ENCODE data around the gene YTHDC1. TPM values are rescaled to one million over a fixed set of nuclear protein-coding genes. Genes with fewer than 3 reads are reported as not detected.

The YTHDC1 gene
- total RNA-seq, 4 donors from 2014 or later = 47.2 to 146 (median 64.0) TPM

DNA sequence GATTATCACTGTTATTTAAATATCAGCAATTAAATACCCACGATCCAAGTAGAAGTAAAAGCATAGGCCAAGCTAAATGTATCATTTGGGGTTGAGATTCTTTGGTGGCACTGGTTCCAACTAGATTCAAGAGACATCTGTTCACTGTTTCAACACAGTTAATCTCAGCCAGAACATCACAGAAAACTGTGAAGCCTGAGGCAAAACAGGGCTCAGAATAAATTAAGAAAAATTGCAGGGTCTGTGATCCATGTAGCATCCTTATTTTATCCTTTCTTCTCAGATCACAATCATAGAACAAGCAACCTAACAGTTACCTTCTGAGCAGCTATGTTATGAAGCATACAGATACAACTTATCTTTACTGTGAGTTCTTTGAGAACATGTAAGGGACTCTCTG lies 23.7 kb downstream of the YTHDC1 start:
- H3K9me3 ChIP-seq = no peaks in the 10 kb centered on the region
- TF ChIP-seq POLR2A (IDR thresholded peaks at IDR 0.05) (no peak), POLR2AphosphoS5 (IDR thresholded peaks at IDR 0.05) (no peak), EP300 (IDR thresholded peaks at IDR 0.05) (no peak)
- peaks cover 66% of the 10 kb centered on the region for H3K36me3 ChIP-seq
- H3K4me1 ChIP-seq = no peaks in the 10 kb centered on the region
- no peak overlapping the region for H3K27ac ChIP-seq
- H3K27me3 ChIP-seq = no peaks in the 10 kb centered on the region
- H3K4me3 ChIP-seq = no peak overlapping the region
- DNase-seq (ENCODE audit: low spot score in 2 of 2) = no peak
- WGBS = 69% methylated on average over 1 of the region's 1 CpG

GRCh38 chr4:68324519-68325262 lies 25.2 kb downstream of the YTHDC1 start:
- WGBS = 83% methylated on average over 4 of the region's 4 CpGs
- DNase-seq (ENCODE audit: low spot score in 2 of 2) = no peak
- H3K9me3 ChIP-seq = no peaks in the 10 kb centered on the region
- H3K36me3 ChIP-seq = peaks cover 52% of the 10 kb centered on the region
- H3K4me1 ChIP-seq = no peaks in the 10 kb centered on the region
- TF ChIP-seq EP300 (IDR thresholded peaks at IDR 0.05) (no peak), POLR2AphosphoS5 (IDR thresholded peaks at IDR 0.05) (no peak), CTCF (IDR thresholded peaks at IDR 0.05) (no peak), POLR2A (IDR thresholded peaks at IDR 0.05) (no peak)
- H3K4me3 ChIP-seq = no peak overlapping the region
- no peak overlapping the region for H3K27ac ChIP-seq
- H3K27me3 ChIP-seq = no peaks in the 10 kb centered on the region

DNA sequence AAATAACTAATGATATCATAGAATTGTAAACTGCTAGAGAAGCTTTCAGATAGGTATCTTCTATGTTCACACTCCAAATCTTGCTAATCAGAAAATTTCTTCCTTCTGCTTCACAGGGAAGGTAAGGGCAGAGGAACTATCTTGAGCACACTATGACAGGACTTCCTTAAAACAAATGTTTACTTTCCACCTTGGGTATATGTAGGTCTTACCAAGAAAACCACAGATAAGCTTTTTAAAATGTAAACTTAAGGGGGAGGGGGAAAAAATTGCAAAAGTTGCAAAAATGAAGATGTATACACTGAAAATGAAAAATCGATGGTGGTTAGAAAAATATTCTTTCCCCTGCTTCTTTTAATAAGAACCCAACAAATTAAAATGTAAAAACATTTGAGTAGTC lies 30.9 kb downstream of the YTHDC1 start:
- H3K36me3 ChIP-seq = peaks cover 72% of the 10 kb centered on the region
- H3K9me3 ChIP-seq = no peaks in the 10 kb centered on the region
- H3K27ac ChIP-seq = no peak overlapping the region
- DNase-seq (ENCODE audit: low spot score in 2 of 2) = no peak
- no peak overlapping the region for H3K4me3 ChIP-seq
- WGBS = 90% methylated on average over 1 of the region's 1 CpG
- H3K4me1 ChIP-seq = no peaks in the 10 kb centered on the region
- TF ChIP-seq POLR2A (IDR thresholded peaks at IDR 0.05) (no peak), POLR2AphosphoS5 (IDR thresholded peaks at IDR 0.05) (no peak), CTCF (IDR thresholded peaks at IDR 0.05) (no peak), EP300 (IDR thresholded peaks at IDR 0.05) (no peak)
- no peaks in the 10 kb centered on the region for H3K27me3 ChIP-seq

DNA sequence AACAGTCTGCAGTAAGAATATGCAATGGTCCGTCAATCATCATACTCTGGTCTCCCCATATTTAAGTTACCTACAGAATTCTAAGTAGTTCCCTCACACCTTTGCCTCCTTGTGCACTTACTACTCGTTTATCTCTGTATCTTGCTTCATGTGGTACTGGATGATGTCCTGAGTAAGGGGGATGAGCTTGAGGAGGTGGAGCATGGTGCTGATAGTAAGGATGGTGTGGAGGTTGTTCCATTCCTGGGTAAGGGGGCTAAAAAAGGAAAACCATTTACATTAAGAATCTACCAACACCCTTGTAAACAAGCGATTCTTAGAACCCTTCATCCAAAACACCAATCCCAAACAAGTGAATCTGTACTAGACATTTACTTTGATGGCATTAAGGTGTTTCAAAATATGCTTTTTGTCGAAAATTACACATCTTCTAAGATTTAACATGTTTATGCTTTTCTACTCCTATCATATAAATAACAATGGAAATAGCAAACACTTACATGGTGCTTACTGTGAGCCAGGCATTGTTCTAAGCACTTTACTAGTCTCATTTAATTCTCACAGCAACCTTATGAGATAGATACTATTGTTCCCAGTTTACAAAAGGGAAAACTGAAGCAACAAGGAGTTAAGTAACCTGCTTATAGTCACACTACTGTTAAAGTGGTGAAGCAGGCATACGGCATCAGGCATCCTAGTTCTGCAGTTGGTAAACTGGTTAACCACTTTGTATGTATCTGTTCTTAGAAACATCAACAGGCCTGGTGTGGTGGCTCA lies 33.5 kb downstream of the YTHDC1 start:
- WGBS = 68% methylated on average over 5 of the region's 5 CpGs
- no peak for DNase-seq (ENCODE audit: low spot score in 2 of 2)
- Histone ChIP-seq H3K27me3 (no peaks in the 10 kb centered on the region), H3K4me1 (no peaks in the 10 kb centered on the region), H3K9me3 (no peaks in the 10 kb centered on the region), H3K36me3 (peaks cover 65% of the 10 kb centered on the region), H3K27ac (no peak overlapping the region), H3K4me3 (no peak overlapping the region)
- TF ChIP-seq POLR2AphosphoS5 (IDR thresholded peaks at IDR 0.05) = no peak
- no peak for TF ChIP-seq POLR2A (IDR thresholded peaks at IDR 0.05)

DNA sequence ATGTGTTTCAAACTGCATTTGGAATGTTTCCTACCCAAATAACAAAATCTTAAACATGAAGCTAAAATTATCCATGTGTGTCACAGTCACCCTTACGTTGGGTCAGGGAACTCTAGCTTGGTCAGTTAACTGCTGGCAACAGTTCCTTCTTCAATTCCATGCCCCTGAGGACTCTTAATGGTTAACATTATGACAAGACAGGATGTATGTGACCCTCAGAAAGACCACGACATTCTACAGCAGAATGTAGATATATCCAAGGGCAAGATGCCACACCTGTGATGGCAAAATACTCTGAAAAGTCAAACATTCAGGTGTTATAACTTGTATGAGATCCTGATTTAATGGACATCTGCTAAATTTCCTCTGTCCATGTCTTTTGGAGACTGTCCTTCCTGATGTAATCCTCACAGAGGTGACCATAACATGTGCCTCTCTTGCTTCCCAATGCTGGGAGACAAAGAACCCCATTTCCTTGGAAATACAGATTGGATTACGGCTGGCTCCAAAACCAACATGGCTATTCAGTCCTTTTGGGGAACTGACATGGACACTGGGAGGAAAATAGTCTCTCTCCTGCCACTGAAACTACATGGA lies 39.1 kb downstream of the YTHDC1 start:
- H3K36me3 ChIP-seq = peaks cover 31% of the 10 kb centered on the region
- no peak for TF ChIP-seq CTCF (IDR thresholded peaks at IDR 0.05)
- no peak for DNase-seq (ENCODE audit: low spot score in 2 of 2)
- no peaks in the 10 kb centered on the region for H3K4me1 ChIP-seq
- no peaks in the 10 kb centered on the region for H3K27me3 ChIP-seq
- H3K9me3 ChIP-seq = no peaks in the 10 kb centered on the region
- no peak overlapping the region for H3K4me3 ChIP-seq
- H3K27ac ChIP-seq = no peak overlapping the region
- WGBS = 74% methylated on average over 3 of the region's 3 CpGs

DNA sequence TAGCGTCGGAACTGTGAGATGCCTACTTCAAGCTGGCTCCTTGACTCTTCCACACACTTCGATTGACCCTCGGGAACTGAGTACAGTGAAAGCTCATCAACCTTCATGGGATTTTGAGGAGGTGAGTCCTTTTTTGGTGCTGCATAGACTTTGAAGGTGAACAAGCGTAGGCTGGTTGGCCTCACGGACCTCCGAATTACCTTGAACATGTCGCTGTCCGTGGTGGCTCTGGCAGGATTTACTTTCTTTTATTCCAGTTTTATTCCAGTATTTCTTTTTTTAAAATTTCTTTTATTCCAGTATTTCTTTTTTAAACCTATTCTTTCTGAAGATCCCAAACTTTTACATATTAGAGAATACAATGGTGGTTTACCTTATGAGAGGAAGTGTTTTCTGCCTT lies 45.2 kb downstream of the YTHDC1 start:
- Histone ChIP-seq H3K27ac (no peak overlapping the region), H3K36me3 (no peaks in the 10 kb centered on the region), H3K9me3 (no peaks in the 10 kb centered on the region), H3K4me1 (no peaks in the 10 kb centered on the region), H3K4me3 (no peak overlapping the region), H3K27me3 (peaks cover 3% of the 10 kb centered on the region)
- TF ChIP-seq CTCF (IDR thresholded peaks at IDR 0.05) (no peak), POLR2AphosphoS5 (IDR thresholded peaks at IDR 0.05) (no peak), EP300 (IDR thresholded peaks at IDR 0.05) (no peak), POLR2A (IDR thresholded peaks at IDR 0.05) (no peak)
- DNase-seq (ENCODE audit: low spot score in 2 of 2) = no peak
- WGBS = 78% methylated on average over 9 of the region's 9 CpGs
